Heart right ventricle (tissue), 16 donors: ENCODE results near the gene FGFRL1. TPM values are rescaled to one million over a fixed set of nuclear protein-coding genes. Genes with fewer than 3 reads are reported as not detected.
A peak's percentile ranks its signal among the peaks of the same experiment; 100 is the strongest.

Experiments
- ATAC-seq, 8 donors: fragments of 200-7000 bp; cut with Tn5 transposase; one replicate each; pipeline ENCODE4 v1.9.1; 2020; ENCODE audit warnings: mild to moderate bottlenecking in 8 of 8, moderate library complexity in 8 of 8, moderate number of reproducible peaks in 1 of 8
- DNase-seq, 2 donors: peaks; one replicate each; pipeline ENCODE4 v3.0.0-alpha.2; 2020
- H3K27ac ChIP-seq, 10 donors: fragments of 200-600 bp; sonication (generic) in 2 of 10; one replicate each; pipeline versions ENCODE4 v1.5.0 to v1.8.0; 2020 to 2022; ENCODE audit warnings: mild to moderate bottlenecking in 3 of 10
- H3K27me3 ChIP-seq, 7 donors: fragments of 200-600 bp; one replicate each; pipeline ENCODE4 v1.8.0; 2021 to 2022; ENCODE audit warnings: mild to moderate bottlenecking in 2 of 7
- H3K36me3 ChIP-seq, 9 donors: fragments of 200-600 bp; sonication (generic) in 1 of 9; one replicate each; pipeline versions ENCODE4 v1.5.0 to v1.8.0; 2020 to 2022; ENCODE audit warnings: mild to moderate bottlenecking in 2 of 9
- H3K4me1 ChIP-seq, 9 donors: fragments of 200-600 bp; sonication (generic) in 1 of 9; one replicate each; pipeline versions ENCODE4 v1.5.0 to v1.8.0; 2020 to 2022; ENCODE audit warnings: mild to moderate bottlenecking in 4 of 9
- H3K4me3 ChIP-seq, 10 donors: fragments of 200-600 bp; sonication (generic) in 2 of 10; one replicate each; pipeline versions ENCODE4 v1.5.0 to v1.8.0; 2020 to 2022; ENCODE audit warnings: mild to moderate bottlenecking in 7 of 10, moderate library complexity in 2 of 10
- H3K9me3 ChIP-seq, 11 donors: fragments of 200-600 bp in 10 of 11; sonication (generic) in 2 of 11; one replicate each; pipeline versions ENCODE4 v1.5.0 to v1.8.0; 2013 to 2022; ENCODE audit warnings: mild to moderate bottlenecking in 2 of 11, control low read depth in 1 of 11, moderate library complexity in 1 of 11
- CTCF ChIP-seq, 9 donors: fragments of 200-600 bp; sonication (generic) in 2 of 9; IDR thresholded peaks; one replicate each; pipeline versions ENCODE4 v1.5.0 to v1.8.0; 2021 to 2022; ENCODE audit warnings: antibody characterized with exemption in 9 of 9, mild to moderate bottlenecking in 5 of 9, moderate library complexity in 1 of 9
- WGBS, 2 donors: extraction: QIAGEN DNeasy Blood & Tissue Kit; methylation state at CpG; one replicate each; pipeline ENCODE4 v1.1.7; 2013; ENCODE audit warnings: inconsistent platforms in 1 of 2; 5-methylcytosine and 5-hydroxymethylcytosine counted together
- intact Hi-C, 10 donors: fragments of 100-400 bp; cut with DNase I; formaldehyde crosslinking; loops; one replicate each; pipeline versions ENCODE4 v1.11.1 to v1.14.2; 2022
- polyA plus RNA-seq, 2 donors: library from polyadenylated mRNA; stranded (reverse); fragments of 200-250 nt; gene quantifications; one replicate each; pipeline ENCODE4 v1.2.3, GENCODE V29; 2013
- total RNA-seq, 10 donors: library from RNA; stranded (reverse); fragmentation: NEBNext Ultra II Directional in 3 of 10; extraction: Animal tissue kit (Norgen Biotek cat#: 25700) in 3 of 10; gene quantifications; one replicate each; pipeline versions ENCODE4 v1.2.1 to v1.2.4, GENCODE V29; 2021 to 2023
- donor health status: Arrhythmogenic right ventricular cardiomyopathy.
- donor health status: ischemic (EF 13 %, LVEDD 7.1; RV severe dilation, severe dysfunction).
- donor health status: healthy with polysubstance abuse.
- donor health status: DM: no; HTN: yes; CAD: no.
- donor health status: DM: no; HTN: no; CAD: no.
- donor health status: ischemic (EF 25% LVEDD 6.9; RV normal size, moderate dysfunction).
- donor health status: ischemic (EF 25% LVEDD 5.7; RV mildly dilated, moderate dysfunction).
- donor health status: healthy.
- donor health status: DM: yes; HTN: yes; CAD: no.
- donor health status: Ischemic cardiomyopathy.
- donor health status: ischemic (EF 35%, LVEDD 5.7; RV mildly dilated, moderate dysfunction).
- donor health status: nonischemic (EF 11% LVEDD 7.7; RV severe dilation, severe dysfunction).
- donor health status: DM: yes; HTN: yes; CAD: no.
- donor health status: PGD.
- donor health status: ischemic (EF 29% LVEDD 5.4; RV normal size, mild dysfunction).
- donor health status: nonischemic (EF 23%, LVEDD 6.1; RV moderate dilation, normal function).

The FGFRL1 gene
- total and polyA plus RNA-seq, 12 donors: 17.1 to 36.6 (median 26.0) TPM

- peak in 2 of 8 donors; percentile 9 to 32 for ATAC-seq
- WGBS, 2 donors: 64 to 68% methylated on average over 16 of the region's 16 CpGs
- no peak overlapping the region for H3K4me3 ChIP-seq
- no peaks in the 10 kb centered on the region for H3K36me3 ChIP-seq
- peaks cover 0 to 17% (median 7%) of the 10 kb centered on the region in 9 donors for H3K4me1 ChIP-seq
- H3K27ac ChIP-seq: no peak overlapping the region
- no peak for TF ChIP-seq CTCF (IDR thresholded peaks at IDR 0.05)
- DNase-seq: no peak
- H3K27me3 ChIP-seq: peaks cover 0 to 68% (median 57%) of the 10 kb centered on the region in 7 donors
- intact Hi-C loops: no loop called here
- H3K9me3 ChIP-seq: no peaks in the 10 kb centered on the region
These were observed 47.7 kb downstream of the FGFRL1 start for GRCh38 chr4:1058997-1059665.

DNA sequence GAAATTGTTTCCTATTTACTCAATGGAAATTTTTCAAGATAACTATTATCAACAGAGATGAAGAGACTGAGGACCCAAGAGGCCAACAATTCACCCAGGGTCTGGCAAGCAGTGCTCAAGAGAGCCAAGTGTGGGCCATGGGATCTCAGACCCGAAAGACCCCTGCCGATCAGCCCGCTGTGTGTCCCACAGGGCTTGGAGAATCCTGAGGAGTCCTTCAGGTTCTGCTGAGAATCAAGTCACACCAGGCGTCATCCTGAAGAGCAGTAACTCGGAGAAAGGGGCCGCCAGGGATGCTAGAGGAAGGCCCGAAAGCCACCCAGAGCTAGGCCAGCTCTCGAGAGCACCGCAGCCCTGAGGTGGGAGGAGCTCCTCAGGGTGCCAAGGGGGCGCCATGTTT is 48.7 kb downstream of the FGFRL1 start:
- 55 to 86% methylated on average over 10 of the region's 10 CpGs for WGBS, 2 donors
- intact Hi-C loops: no loop called here
- DNase-seq (no peak), ATAC-seq (no peak)
- Histone ChIP-seq H3K36me3 (no peaks in the 10 kb centered on the region), H3K27me3 (peaks cover 0 to 78% (median 60%) of the 10 kb centered on the region in 7 donors), H3K4me1 (peaks cover 0 to 17% (median 7%) of the 10 kb centered on the region in 9 donors), H3K9me3 (no peaks in the 10 kb centered on the region), H3K4me3 (no peak overlapping the region), H3K27ac (no peak overlapping the region)
- TF ChIP-seq CTCF (IDR thresholded peaks at IDR 0.05): no peak

GRCh38 chr4:1060621-1061020 is 49.2 kb downstream of the FGFRL1 start:
- 90 to 91% methylated on average over 9 of the region's 9 CpGs for WGBS, 2 donors
- intact Hi-C loops: no loop called here
- H3K27me3 ChIP-seq: peaks cover 0 to 78% (median 60%) of the 10 kb centered on the region in 7 donors
- no peak overlapping the region for H3K4me3 ChIP-seq
- no peak overlapping the region for H3K27ac ChIP-seq
- no peaks in the 10 kb centered on the region for H3K36me3 ChIP-seq
- ATAC-seq: no peak
- TF ChIP-seq CTCF (IDR thresholded peaks at IDR 0.05): no peak
- no peak for DNase-seq
- peaks cover 0 to 13% (median 5%) of the 10 kb centered on the region in 9 donors for H3K4me1 ChIP-seq
- no peaks in the 10 kb centered on the region for H3K9me3 ChIP-seq

- no peak for ATAC-seq
- WGBS, 2 donors: 79 to 81% methylated on average over 14 of the region's 14 CpGs
- Histone ChIP-seq H3K4me3 (no peak overlapping the region), H3K27me3 (peaks cover 0 to 76% (median 56%) of the 10 kb centered on the region in 7 donors), H3K9me3 (no peaks in the 10 kb centered on the region), H3K4me1 (peaks cover 0 to 8% (median 0%) of the 10 kb centered on the region in 9 donors), H3K36me3 (no peaks in the 10 kb centered on the region), H3K27ac (no peak overlapping the region)
- DNase-seq: no peak
- no peak for TF ChIP-seq CTCF (IDR thresholded peaks at IDR 0.05)
- intact Hi-C loops: no loop called here
These were observed 49.8 kb downstream of the FGFRL1 start for GRCh38 chr4:1061056-1061700.
